NT2/D1 (cell line): Measurements from ENCODE around the gene TMEM53.

Source experiments
- YY1 ChIP-seq: IDR thresholded peaks from 2 replicates; pipeline ENCODE4 v1.6.1; 2011; ENCODE audit not compliant: insufficient read length, insufficient read depth
- ZNF274 ChIP-seq: IDR thresholded peaks from 2 replicates; pipeline ENCODE4 v1.6.1; 2011; ENCODE audit warnings: mild to moderate bottlenecking, low read depth, low read length

- TF ChIP-seq ZNF274 (no peak), YY1 (no peak)
Measured at GRCh38 chr1:44677201-44677766, 3.0 kb upstream of the TMEM53 start.
